ENCODE measurements around the gene VPS33A. TPM values are rescaled to one million over a fixed set of nuclear protein-coding genes. Genes with fewer than 3 reads are reported as not detected.

VPS33A gene
- total RNA-seq, 1 experiment from 2014 or later: 35.2 TPM

GRCh38 chr12:122208073-122208820, 58.0 kb downstream of the VPS33A start:
- ChIA-PET CTCF (no interaction called here), POLR2A (no interaction called here)
- DNase-seq (ENCODE audit: low read depth, low spot score) (no peak), ATAC-seq (no peak)
- H3K4me3 ChIP-seq (ENCODE audit: low read depth in 2 of 2, low read length in 2 of 2): no peak overlapping the region
- H3K27me3 ChIP-seq (ENCODE audit: control insufficient read depth, insufficient read depth, low read length): no peaks in the 10 kb centered on the region
- no peak overlapping the region for H3K27ac ChIP-seq (ENCODE audit: low read length)
- peaks cover 9% of the 10 kb centered on the region for H3K4me1 ChIP-seq (ENCODE audit: control insufficient read depth, insufficient read depth, low read length)
- H3K9me3 ChIP-seq (ENCODE audit: control insufficient read depth, insufficient read depth, low read depth, low read length): no peaks in the 10 kb centered on the region
- TSS peak; percentile 65 for BruUV-seq (replicated peaks)
- peaks cover 16% of the 10 kb centered on the region for H3K36me3 ChIP-seq (ENCODE audit: control insufficient read depth, insufficient read depth, low read length)
- in situ Hi-C loops (cut with HindIII; ENCODE audit: low pct_unique_long_range_greater_than_20kb, low sequenced_read_pairs): no loop called here
- TF ChIP-seq SIN3A (IDR thresholded peaks at IDR 0.05; ENCODE audit: borderline replicate concordance, insufficient read depth, low read depth, low read length) (no peak), REST (IDR thresholded peaks at IDR 0.05; ENCODE audit: insufficient read depth in 1 of 2, low read depth in 2 of 2, low read length in 1 of 2) (no peak), CTCF (IDR thresholded peaks at IDR 0.05) (no peak)
- intact Hi-C loops (cut with micrococcal nuclease; ENCODE audit: unreplicated experiment): no loop called here

GRCh38 chr12:122207391-122207790, 58.9 kb downstream of the VPS33A start:
- intact Hi-C loops (cut with micrococcal nuclease; ENCODE audit: unreplicated experiment): no loop called here
- CTCF ChIA-PET: no interaction called here

More at GRCh38 chr12:122207391-122207790, 58.9 kb downstream of the VPS33A start:
- Histone ChIP-seq H3K36me3 (ENCODE audit: control insufficient read depth, insufficient read depth, low read length) (peaks cover 16% of the 10 kb centered on the region), H3K4me3 (ENCODE audit: low read depth in 2 of 2, low read length in 2 of 2) (no peak overlapping the region), H3K9me3 (ENCODE audit: control insufficient read depth, insufficient read depth, low read depth, low read length) (no peaks in the 10 kb centered on the region), H3K27me3 (ENCODE audit: control insufficient read depth, insufficient read depth, low read length) (no peaks in the 10 kb centered on the region), H3K4me1 (ENCODE audit: control insufficient read depth, insufficient read depth, low read length) (peaks cover 16% of the 10 kb centered on the region), H3K27ac (ENCODE audit: low read length) (no peak overlapping the region)
- no peak for DNase-seq (ENCODE audit: low read depth, low spot score)
- no peak for ATAC-seq
- BruUV-seq (replicated peaks): no TSS peak
- POLR2A ChIA-PET: no interaction called here
- in situ Hi-C loops (cut with HindIII; ENCODE audit: low pct_unique_long_range_greater_than_20kb, low sequenced_read_pairs): no loop called here
- no peak for TF ChIP-seq POLR2AphosphoS5 (IDR thresholded peaks at IDR 0.05; ENCODE audit: low read depth, low read length)
- TF ChIP-seq REST (IDR thresholded peaks at IDR 0.05; ENCODE audit: insufficient read depth in 1 of 2, low read depth in 2 of 2, low read length in 1 of 2): no peak
- no peak for TF ChIP-seq CTCF (IDR thresholded peaks at IDR 0.05)
- TF ChIP-seq SIN3A (IDR thresholded peaks at IDR 0.05; ENCODE audit: borderline replicate concordance, insufficient read depth, low read depth, low read length): no peak
- no peak for TF ChIP-seq TCF7L2 (IDR thresholded peaks at IDR 0.05; ENCODE audit: low read depth, low read length)

All from Panc1 (cell line).